ACC112 (cell line): ENCODE measurements around the gene NEB.
"Not testable (repeated sequence)": the region's sequence is repeated elsewhere in the genome, so short reads cannot be mapped to it uniquely, and the experiment has no call there.

ENCODE experiments used
- H2AFZ ChIP-seq: fragments of 200-600 bp; sonication (generic); one replicate; pipeline ENCODE4 v1.6.0; 2017; ENCODE audit warnings: antibody characterized with exemption, low read length; ENCODE audit not compliant: unreplicated experiment
- H3K27ac ChIP-seq: fragments of 200-600 bp; sonication (generic); 2 replicates; pipeline ENCODE4 v1.5.1; 2014; ENCODE audit warnings: low read depth, mild to moderate bottlenecking, antibody characterized with exemption, low read length, moderate library complexity
- H3K27me3 ChIP-seq: fragments of 200-600 bp; sonication (generic); 2 replicates; pipeline ENCODE4 v1.6.1; 2014; ENCODE audit warnings: mild to moderate bottlenecking, antibody characterized with exemption, low read length, moderate library complexity, mixed read lengths; ENCODE audit not compliant: insufficient read depth
- H3K36me3 ChIP-seq: fragments of 200-600 bp; sonication (generic); 2 replicates; pipeline ENCODE4 v1.6.1; 2016; ENCODE audit warnings: mild to moderate bottlenecking, antibody characterized with exemption, low read length, moderate library complexity, mixed read lengths; ENCODE audit not compliant: insufficient read depth
- H3K4me1 ChIP-seq: fragments of 200-600 bp; sonication (generic); one replicate; pipeline ENCODE4 v1.6.1; 2016; ENCODE audit warnings: low read length, mixed read lengths; ENCODE audit not compliant: insufficient read depth, unreplicated experiment, control insufficient read depth
- H3K4me3 ChIP-seq: fragments of 200-600 bp; sonication (generic); 2 replicates; pipeline ENCODE4 v1.5.1; 2014; ENCODE audit warnings: mild to moderate bottlenecking, low read depth, low read length
- H3K79me2 ChIP-seq: fragments of 200-600 bp; sonication (generic); one replicate; pipeline ENCODE4 v1.6.0; 2016; ENCODE audit warnings: low read length; ENCODE audit not compliant: control insufficient read depth, unreplicated experiment, insufficient read depth

The NEB gene

DNA sequence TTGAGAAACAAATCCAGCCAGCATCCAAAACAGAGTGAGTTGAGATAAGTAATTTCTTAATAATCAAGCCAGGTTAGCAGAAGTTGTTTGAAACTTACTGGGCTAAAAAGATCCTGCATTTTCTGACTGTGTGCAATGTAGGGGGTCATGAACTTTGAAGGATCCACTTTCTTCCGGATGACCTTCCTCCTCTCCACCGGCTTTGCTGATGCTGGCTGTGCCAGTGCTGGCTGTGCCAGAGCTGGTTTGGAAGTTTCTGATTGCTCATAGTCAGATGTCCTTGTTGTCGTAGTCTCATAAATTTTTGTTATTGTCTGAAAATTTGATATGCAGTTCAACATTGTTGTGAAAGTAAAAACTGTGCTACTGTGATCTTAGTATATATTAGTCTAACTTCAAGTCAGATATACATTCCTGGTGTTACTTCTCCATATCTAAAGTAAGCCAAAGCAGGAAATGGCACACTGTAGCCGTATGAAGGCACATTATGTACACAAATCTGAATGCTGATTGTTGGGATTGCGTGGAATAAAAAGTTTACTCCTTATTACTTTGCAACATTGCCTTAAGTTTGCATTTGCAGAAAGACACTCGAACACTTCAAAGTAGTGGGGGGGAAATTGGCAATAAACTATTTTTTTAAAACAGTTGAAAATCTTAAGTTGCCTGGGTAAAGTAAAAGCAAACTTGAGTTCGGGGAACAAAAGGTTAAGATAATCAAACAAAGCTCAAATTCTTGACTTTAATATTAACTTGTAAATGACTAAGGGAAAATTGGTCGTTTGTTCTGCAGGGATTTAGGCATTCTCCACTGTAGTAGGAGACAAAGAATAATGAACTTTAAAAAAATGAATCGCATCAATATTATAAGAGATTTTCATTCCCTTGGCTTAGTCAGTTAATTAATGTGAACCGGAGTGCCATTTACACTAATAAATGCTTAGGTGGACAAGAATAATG lies 6.4 kb downstream of the NEB start:
- H2AFZ ChIP-seq = no peak overlapping the region
- H3K27me3 ChIP-seq = no peaks in the 10 kb centered on the region
- no peaks in the 10 kb centered on the region for H3K36me3 ChIP-seq
- no peak overlapping the region for H3K4me3 ChIP-seq
- no peaks in the 10 kb centered on the region for H3K4me1 ChIP-seq
- no peak overlapping the region for H3K27ac ChIP-seq
- H3K79me2 ChIP-seq = no peaks in the 10 kb centered on the region

GRCh38 chr2:151721161-151721560 lies 13.1 kb downstream of the NEB start:
- Histone ChIP-seq H3K4me3 (no peak overlapping the region), H3K27ac (no peak overlapping the region), H3K27me3 (peaks cover 22% of the 10 kb centered on the region; the same call in 1 of the 2 replicates), H3K79me2 (no peaks in the 10 kb centered on the region), H3K4me1 (no peaks in the 10 kb centered on the region), H3K36me3 (no peaks in the 10 kb centered on the region), H2AFZ (no peak overlapping the region)

DNA sequence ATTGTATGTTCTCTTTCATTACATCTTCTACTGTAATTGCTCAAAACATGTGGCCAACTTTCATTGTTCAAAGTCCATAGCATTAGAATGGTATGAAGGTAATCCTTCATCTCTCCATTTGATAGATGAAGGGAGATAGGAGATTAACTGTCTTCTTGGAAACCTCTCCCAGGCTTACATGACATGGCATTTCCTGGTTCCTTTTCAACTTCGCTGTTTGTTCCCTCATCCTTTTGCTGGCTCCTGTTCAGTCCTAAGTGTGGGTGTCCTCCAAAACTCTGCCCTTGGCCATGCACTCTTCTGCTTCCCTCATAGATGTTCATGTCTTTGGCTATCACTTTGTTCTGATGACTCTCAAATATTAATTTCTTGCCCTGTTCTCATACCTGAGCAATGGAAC lies 13.8 kb downstream of the NEB start:
- Histone ChIP-seq H3K36me3 (no peaks in the 10 kb centered on the region), H3K79me2 (no peaks in the 10 kb centered on the region), H3K27me3 (peaks cover 22% of the 10 kb centered on the region; the same call in 1 of the 2 replicates), H3K27ac (no peak overlapping the region), H3K4me3 (no peak overlapping the region), H2AFZ (no peak overlapping the region), H3K4me1 (no peaks in the 10 kb centered on the region)

DNA sequence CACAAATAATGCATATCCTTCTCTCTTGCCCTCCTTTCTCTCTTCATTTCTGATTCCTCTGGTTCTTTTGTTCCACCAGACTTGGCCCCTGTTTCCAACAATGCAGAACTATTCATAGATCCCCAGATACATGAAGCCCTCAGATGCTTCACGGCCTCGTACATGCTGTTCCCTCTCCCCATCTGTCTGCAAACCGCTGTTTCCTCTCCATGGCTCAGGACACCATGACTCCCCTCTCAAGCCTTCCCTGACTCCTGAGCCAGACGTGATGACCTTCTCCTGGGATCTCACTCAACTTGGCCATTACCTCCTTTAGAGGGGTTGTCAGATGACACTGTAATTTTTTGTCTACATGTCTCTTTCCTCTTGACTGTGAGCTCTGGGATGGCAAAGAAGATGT lies 15.5 kb downstream of the NEB start:
- Histone ChIP-seq H3K27ac (no peak overlapping the region), H3K4me1 (no peaks in the 10 kb centered on the region), H3K36me3 (no peaks in the 10 kb centered on the region), H3K27me3 (peaks cover 22% of the 10 kb centered on the region; the same call in 1 of the 2 replicates), H3K4me3 (no peak overlapping the region), H2AFZ (no peak overlapping the region), H3K79me2 (no peaks in the 10 kb centered on the region)

DNA sequence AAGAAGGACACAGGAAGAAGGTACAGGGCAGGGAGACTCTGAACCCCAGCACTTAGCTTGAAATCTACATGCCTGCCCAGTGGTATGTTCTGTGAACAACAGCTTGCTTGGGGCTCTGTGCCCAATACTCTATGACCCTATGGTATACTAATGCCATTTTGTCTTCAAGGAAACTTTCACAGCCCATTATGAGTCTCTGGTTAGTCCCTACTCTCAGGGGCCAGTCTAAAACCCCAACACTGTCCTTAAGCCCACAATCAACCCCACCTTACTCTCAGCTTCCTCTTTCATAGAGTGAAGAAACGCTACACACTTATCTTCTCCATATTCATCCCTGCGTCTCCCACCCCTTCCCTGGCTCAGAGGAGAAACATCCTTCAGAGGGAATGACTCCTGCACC lies 16.0 kb downstream of the NEB start:
- no peaks in the 10 kb centered on the region for H3K4me1 ChIP-seq
- no peak overlapping the region for H3K27ac ChIP-seq
- H2AFZ ChIP-seq = no peak overlapping the region
- H3K79me2 ChIP-seq = no peaks in the 10 kb centered on the region
- H3K36me3 ChIP-seq = no peaks in the 10 kb centered on the region
- no peak overlapping the region for H3K4me3 ChIP-seq
- H3K27me3 ChIP-seq = peaks cover 22% of the 10 kb centered on the region; the same call in 1 of the 2 replicates

- H3K4me1 ChIP-seq = no peaks in the 10 kb centered on the region
- no peaks in the 10 kb centered on the region for H3K79me2 ChIP-seq
- H3K27me3 ChIP-seq = peaks cover 22% of the 10 kb centered on the region; the same call in 1 of the 2 replicates
- H3K4me3 ChIP-seq = no peak overlapping the region
- H3K27ac ChIP-seq = no peak overlapping the region
- no peaks in the 10 kb centered on the region for H3K36me3 ChIP-seq
- no peak overlapping the region for H2AFZ ChIP-seq
Measured at GRCh38 chr2:151716721-151717120, 17.6 kb downstream of the NEB start.

DNA sequence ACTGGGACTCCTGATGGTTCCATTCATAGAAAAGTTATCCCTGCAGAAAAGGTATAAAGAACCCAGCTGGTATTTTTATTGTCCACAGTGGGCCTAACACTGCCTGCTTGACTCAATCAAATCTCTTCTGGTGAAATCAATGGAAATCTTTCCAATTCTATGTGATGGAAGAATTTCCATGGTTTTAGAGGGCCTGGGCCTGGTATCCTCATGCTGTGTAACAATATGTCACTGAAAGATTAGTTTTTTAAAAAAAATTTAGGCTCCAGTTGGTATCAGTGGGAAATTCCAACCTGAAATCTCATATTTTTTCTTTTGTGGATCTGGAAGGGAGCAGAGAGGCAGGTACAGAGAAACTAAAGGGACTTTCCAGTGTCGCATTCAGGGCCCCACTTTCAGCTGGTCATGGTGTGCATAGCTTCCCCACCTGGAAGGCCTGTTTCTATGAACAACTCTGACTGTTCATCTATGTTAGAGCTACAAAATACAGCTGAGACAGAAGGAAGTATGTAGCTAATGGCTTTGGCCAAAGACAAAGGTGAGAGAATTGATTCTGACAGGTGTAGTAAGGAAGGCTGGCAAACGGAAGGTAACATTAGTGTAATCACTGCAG lies 20.9 kb downstream of the NEB start:
- Histone ChIP-seq H3K79me2 (no peaks in the 10 kb centered on the region), H3K36me3 (no peaks in the 10 kb centered on the region), H2AFZ (no peak overlapping the region), H3K27ac (no peak overlapping the region), H3K27me3 (peaks cover 30% of the 10 kb centered on the region), H3K4me1 (no peaks in the 10 kb centered on the region), H3K4me3 (no peak overlapping the region)

- no peak overlapping the region for H3K27ac ChIP-seq
- no peaks in the 10 kb centered on the region for H3K4me1 ChIP-seq
- H3K4me3 ChIP-seq = no peak overlapping the region
- H2AFZ ChIP-seq = no peak overlapping the region
- no peaks in the 10 kb centered on the region for H3K79me2 ChIP-seq
- H3K36me3 ChIP-seq = no peaks in the 10 kb centered on the region
- peaks cover 53% of the 10 kb centered on the region for H3K27me3 ChIP-seq
Measured at GRCh38 chr2:151711025-151711424, 23.3 kb downstream of the NEB start.

DNA sequence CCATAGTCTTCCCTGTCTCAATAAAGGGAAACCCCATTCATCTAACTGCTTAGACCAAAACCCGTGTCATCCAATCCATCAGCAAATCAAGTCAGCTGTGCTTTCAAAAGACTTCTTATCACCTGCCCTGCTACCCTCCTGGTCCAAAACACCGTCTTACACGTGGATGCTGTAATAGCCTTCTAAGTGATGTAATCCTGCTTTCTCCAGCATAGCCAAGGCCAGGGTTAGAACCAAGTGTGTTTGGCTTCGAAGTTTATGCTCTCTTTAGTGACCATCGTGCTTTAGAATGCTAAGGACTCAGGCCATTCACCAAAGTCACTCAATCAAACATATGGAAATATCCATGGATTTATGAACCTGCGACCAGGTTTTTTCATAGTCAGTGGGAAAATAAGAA lies 25.5 kb downstream of the NEB start:
- Histone ChIP-seq H3K79me2 (no peaks in the 10 kb centered on the region), H3K27me3 (peaks cover 63% of the 10 kb centered on the region), H3K27ac (no peak overlapping the region), H3K4me3 (no peak overlapping the region), H3K36me3 (no peaks in the 10 kb centered on the region), H3K4me1 (no peaks in the 10 kb centered on the region), H2AFZ (no peak overlapping the region)

DNA sequence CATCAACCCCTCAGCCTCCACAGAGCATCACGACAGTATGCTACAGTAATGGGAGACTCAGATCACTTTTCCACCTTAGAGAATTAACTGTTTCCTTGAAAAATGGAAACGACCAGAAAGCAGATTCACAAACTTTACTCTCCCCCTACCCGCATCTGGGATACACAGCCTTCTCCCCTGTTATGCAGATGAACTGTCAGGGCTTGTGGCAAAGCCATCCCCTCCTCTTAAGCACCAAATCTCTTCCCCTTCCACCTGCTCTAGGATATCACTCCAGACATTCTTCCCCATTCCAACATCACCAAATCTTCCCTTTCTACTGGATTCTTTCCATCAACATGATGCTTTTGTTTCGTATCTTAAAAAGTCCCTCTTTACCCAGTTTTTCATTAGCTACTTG lies 26.4 kb downstream of the NEB start:
- no peak overlapping the region for H3K27ac ChIP-seq
- H3K4me1 ChIP-seq = no peaks in the 10 kb centered on the region
- H3K36me3 ChIP-seq = no peaks in the 10 kb centered on the region
- no peaks in the 10 kb centered on the region for H3K79me2 ChIP-seq
- H3K4me3 ChIP-seq = no peak overlapping the region
- H2AFZ ChIP-seq = no peak overlapping the region
- H3K27me3 ChIP-seq = peaks cover 63% of the 10 kb centered on the region

GRCh38 chr2:151704480-151704961 lies 29.8 kb downstream of the NEB start:
- not testable (repeated sequence) for H3K79me2 ChIP-seq, H3K4me1 ChIP-seq, H3K4me3 ChIP-seq, H3K27ac ChIP-seq, H2AFZ ChIP-seq, H3K36me3 ChIP-seq
- peaks cover 44% of the 10 kb centered on the region for H3K27me3 ChIP-seq
